GM18861 (cell line): ENCODE results near the gene NXT2.
"Not testable (repeated sequence)": the region's sequence is repeated elsewhere in the genome, so short reads cannot be mapped to it uniquely, and the experiment has no call there.

Experiments
- ATAC-seq: cut with Tn5 transposase; IDR thresholded peaks from one replicate; pipeline ENCODE4 v1.9.1; 2021; ENCODE audit not compliant: unreplicated experiment

The NXT2 gene

GRCh38 chrX:109536439-109537323 is at the start of gene NXT2:
Gene NXT2, plus strand, starts transcription at chrX:109536844. Its CDS starts 163 bp downstream, at chrX:109537007.
- ATAC-seq: peak; percentile 90

- no peak for ATAC-seq
These were observed 49.0 kb upstream of the NXT2 start for GRCh38 chrX:109487640-109488039.

- no peak for ATAC-seq
These were observed 47.5 kb upstream of the NXT2 start for GRCh38 chrX:109489174-109489573.

DNA sequence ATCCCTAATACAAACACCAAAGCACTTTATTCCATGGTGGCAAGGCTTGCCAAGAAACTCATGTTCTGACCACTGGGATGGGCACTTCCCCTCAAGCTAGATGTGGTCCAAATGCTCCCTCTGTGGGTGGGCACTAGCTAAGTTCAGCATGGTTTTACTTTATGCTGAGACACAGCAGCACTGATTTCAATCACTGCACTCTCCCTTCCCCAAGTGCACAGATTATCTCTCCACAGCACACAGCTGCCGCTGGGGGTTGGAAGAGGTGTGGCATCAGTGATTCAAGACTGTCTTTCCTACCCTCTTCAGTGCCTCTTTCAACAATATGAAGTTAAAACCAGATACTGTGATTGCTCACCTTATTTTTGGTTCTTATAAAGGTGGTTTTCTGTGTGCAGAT is 38.2 kb upstream of the NXT2 start:
- ATAC-seq: no peak

DNA sequence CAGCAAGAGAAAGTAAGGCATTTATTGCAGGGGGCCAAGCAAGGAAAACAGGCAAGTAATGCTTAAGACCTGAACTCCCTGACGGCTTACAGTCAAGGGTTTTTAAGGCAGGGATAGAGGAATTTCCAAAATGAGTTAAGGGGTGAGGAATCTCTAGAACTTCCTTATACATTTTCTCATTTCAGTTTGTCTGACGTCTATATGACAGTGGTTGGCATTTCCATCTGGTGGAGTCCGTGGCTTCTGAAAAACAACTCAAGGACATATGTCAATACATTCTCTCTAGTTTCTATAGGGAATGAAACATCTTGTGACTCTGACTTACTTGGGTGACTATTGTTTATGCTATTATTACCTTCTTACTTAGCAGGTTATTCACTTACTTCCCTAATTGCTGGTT is 35.5 kb upstream of the NXT2 start:
- ATAC-seq: no peak

GRCh38 chrX:109508915-109509314 is 27.7 kb upstream of the NXT2 start:
- no peak for ATAC-seq

DNA sequence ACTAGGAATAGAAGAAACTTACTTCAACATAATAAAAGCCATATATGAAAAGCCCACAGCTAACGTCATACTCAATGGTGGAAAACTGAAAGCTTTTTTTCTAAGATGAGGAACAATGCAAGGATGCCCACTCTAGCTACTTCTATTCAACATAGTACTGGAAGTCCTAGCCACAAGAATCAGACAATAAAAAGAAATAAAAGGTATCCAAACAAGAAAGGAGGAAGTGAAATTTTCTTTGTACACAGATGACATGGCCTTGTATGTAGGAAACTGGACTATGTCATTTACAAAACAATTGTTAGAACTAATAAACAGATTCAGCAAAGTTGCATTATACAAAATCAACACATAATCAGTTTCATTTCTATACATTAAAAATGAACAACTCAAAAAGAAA is 25.5 kb upstream of the NXT2 start:
- no peak for ATAC-seq

DNA sequence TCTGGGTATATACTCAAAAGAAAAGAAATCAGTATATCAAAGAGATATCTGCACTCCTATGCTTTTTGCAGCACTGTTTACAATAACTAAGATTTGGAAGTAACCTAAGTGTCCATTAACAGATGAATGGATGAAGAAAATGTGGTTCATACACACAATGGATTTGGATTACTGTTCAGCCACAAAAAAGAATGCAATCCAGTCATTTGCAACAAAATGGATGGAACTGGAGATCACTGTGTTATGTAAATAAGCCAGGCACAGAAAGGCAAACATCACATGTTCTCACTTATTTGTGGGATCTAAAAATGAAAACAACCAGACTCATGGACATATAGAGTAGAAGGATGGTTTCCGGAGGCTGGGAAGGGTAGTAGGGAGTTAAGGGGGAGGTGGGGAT is 17.6 kb upstream of the NXT2 start:
- ATAC-seq: no peak

DNA sequence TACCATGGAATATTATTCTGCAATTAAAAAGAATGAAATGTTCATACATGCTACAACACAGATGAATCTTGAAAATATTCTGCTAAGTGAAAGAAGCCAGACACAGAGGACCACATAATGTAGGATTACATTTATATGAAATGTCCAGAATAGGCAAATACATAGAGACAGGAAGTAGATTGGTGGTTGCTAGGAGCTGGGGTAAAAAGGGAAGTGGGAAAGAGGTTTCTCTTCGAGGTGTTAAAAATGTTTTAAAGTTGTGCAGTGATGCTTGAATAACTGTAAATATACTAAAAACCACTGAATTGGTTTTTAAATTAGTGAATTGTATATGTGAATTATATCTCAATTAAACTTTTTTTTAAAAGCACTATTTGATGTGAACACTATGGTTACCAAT is 3.6 kb upstream of the NXT2 start:
- ATAC-seq: peak; percentile 30

DNA sequence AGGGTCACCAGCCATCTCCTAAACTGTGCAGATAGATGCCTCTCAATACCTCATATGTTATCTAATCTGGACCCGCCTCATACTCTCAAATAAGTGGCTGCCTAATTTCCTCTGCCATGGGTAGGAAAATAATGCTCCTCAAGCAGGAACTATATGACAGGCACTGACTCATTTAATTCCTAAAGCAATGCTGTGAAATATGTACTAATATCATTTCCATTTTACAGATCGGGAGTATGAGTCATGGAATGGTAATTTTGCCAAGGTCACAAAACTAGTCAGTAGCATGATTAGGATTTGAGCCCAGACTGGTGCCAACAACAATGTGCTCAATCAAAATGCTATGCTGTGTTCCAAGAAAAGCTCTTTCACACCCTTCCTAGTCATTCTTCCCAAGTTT is 3.0 kb upstream of the NXT2 start:
- no peak for ATAC-seq

DNA sequence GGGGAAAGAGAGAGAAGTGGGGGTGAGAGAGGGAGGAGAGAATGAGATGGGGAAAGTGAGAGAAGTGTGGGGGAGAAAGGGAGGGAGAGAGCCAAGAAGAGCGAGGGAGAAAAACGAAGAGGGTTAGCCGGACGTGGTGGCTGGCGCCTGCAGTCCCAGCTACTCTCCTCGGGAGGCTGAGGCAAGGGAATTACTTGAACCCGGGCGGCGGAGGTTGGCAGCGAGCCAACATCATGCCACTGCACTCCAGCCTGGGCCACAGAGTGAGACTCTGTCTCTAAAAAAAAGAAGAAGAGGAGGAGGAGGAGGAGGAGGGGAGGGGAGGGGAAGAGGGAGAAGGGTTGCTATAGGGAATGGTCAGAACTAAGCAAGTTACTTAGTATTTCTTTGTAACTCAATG is 1.7 kb upstream of the NXT2 start:
- no peak for ATAC-seq

DNA sequence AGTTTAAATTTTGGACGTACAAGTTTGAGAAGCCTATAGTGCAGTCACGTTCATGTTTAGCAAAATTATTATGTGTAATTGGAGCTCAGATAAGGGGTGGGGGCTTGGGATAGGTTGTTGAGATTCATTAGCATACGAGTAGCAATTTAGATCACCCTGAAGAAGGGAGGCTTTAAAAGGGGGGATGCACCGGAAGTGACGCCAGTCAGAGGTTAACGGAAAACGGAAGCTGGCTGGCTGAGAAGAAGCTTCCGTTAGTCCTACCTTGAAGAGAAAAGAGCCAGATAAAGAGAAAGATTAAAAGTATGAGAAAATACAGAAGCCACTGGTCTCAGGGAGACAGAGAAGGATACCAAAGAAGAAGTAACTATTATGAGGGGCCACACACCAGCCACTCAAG is 1.1 kb upstream of the NXT2 start:
- no peak for ATAC-seq

DNA sequence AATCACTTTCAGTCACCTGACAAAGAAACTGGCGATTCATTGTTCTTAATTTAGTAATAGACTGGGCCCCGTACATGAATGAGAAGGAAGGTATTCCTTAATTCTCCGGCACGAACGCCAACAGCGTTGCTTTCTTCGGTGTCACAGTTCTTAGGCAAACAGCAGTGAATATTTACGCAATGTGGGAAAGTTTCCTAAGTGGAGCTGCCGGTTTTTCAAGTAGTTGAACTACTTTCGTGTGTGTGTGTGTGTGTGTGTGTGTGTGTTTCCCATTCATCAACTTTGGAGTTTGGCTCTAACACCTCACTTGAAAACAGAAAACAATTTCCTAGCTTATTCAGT is 651 bp downstream of the NXT2 start:
- ATAC-seq: no peak

- ATAC-seq: not testable (repeated sequence)
These were observed 2.4 kb downstream of the NXT2 start for GRCh38 chrX:109539007-109539406.

DNA sequence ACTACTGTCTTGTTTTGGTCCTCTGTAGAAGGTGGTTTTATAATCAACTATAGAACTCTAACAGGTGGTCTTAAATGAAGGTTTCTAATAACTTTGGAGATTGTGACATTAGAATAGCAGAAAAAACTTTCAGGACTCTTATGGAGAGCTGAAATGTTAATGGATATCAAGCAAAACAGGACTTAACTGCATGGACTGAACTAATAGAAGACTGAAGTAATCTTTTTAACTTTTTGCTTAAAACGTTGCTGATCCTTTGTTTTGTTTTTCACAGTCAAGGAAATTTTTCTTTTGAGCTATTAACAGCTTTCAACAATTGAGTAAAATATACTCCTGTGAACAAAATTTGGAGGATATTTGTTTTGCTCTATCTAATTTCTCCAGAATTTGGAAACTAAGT is 17.2 kb downstream of the NXT2 start:
- no peak for ATAC-seq

GRCh38 chrX:109576083-109576482 is 39.4 kb downstream of the NXT2 start:
- not testable (repeated sequence) for ATAC-seq

DNA sequence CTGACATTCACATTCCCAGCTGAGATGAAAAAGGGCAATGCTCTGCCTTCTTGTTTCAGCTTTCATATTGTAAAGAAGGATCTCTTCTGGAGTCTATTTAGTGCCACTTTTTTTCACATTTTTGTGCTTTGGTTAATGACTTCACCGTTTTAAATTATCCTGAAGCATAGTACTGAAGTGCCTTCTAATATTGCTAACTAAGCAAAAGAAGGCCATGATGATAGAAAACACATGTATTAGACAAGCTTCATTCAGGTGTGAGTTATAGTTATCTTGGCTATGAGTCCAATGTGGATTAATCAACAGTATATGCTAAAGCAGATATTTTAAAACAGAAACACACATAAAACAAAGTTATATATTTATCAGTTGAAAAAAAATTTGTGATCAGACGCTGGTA is 40.4 kb downstream of the NXT2 start:
- no peak for ATAC-seq

- ATAC-seq: no peak
These were observed 42.3 kb downstream of the NXT2 start for GRCh38 chrX:109578916-109579315.

- ATAC-seq: no peak
These were observed 48.8 kb downstream of the NXT2 start for GRCh38 chrX:109585488-109585887.

DNA sequence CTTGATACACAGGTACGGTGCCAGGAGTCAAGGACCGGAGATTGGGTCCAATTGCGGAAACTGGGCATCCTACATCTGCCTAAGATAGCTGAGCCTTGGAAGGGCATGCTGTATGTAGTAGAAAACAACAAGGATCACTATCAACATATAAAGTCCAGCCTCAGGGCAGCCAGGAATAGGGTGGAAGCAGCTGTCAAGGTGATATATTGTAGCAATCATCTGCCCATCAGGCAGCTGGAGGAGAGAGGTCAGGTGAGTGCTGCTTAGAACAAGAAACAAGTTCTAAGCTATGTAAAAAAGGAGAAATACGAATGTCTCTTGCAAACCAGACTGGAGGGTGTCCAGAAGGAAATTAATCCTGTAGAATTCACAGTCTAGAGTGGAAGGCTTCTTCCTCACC is 53.5 kb downstream of the NXT2 start:
- ATAC-seq: no peak
